K562 (cell line): ENCODE results near the gene CAMK1D. TPM values are rescaled to one million over a fixed set of nuclear protein-coding genes. Genes with fewer than 3 reads are reported as not detected.
"Not testable (repeated sequence)": the region's sequence is repeated elsewhere in the genome, so short reads cannot be mapped to it uniquely, and the experiment has no call there.

Source experiments
- ATAC-seq: fragments of 200-7000 bp; cut with Tn5 transposase; 3 replicates; pipeline ENCODE4 v1.9.1; 2020; ENCODE audit warnings: moderate library complexity
- BruUV-seq: library from RNA; stranded (reverse); fragments of 400-500 nt; replicated peaks from 2 replicates; lab custom pipeline; 2021; lab: Mats Ljungman, UMichigan
- CTCF ChIA-PET: fragments of 300-600 bp; formaldehyde crosslinking; extraction: SDS; loops from one replicate; lab custom pipeline; 2021; ENCODE audit warnings: low intra/inter-chr PET ratio; lab: Yijun Ruan, JAX
- POLR2A ChIA-PET: fragments of 300-600, 350-650 bp; sonication (Branson Sonifier 250); formaldehyde crosslinking; extraction: SDS; loops from one replicate; lab custom pipeline; 2021; ENCODE audit warnings: antibody characterized with exemption, inconsistent platforms; lab: Yijun Ruan, JAX
- DNase-seq, 4 experiments: peaks; one replicate each; pipeline versions ENCODE4 v3.0.0 to v3.0.0-alpha.2; 2011 to 2018; ENCODE audit warnings: low spot score in 3 of 4, mixed read lengths in 3 of 4; ENCODE audit errors: extremely low read depth in 1 of 4
- FAIRE-seq: peaks from 2 replicates; lab custom pipeline; 2011; peaks lifted over from hg19 to GRCh38; lab: Jason Lieb, UNC
- H2AFZ ChIP-seq: 2 replicates; pipeline ENCODE4 v1.6.0; 2011; ENCODE audit warnings: low read depth, low read length, control low read depth, inconsistent platforms
- H3K27ac ChIP-seq: fragments of 200-600 bp; 3 replicates; pipeline ENCODE4 v1.8.0; 2011; ENCODE audit warnings: low read depth, mild to moderate bottlenecking, control low read depth, inconsistent platforms, low read length, moderate library complexity, mixed read lengths; ENCODE audit errors: extremely low read depth
- H3K27me3 ChIP-seq, 2 experiments: fragments of 300-600 bp in 1 of 2; 2 replicates in 1 of 2; 3 replicates in 1 of 2; pipeline versions ENCODE4 v1.6.0 to v1.8.0; 2011; ENCODE audit warnings: inconsistent platforms in 2 of 2, low read length in 2 of 2, mild to moderate bottlenecking in 1 of 2, mixed read lengths in 1 of 2, moderate library complexity in 1 of 2; ENCODE audit not compliant: control insufficient read depth in 2 of 2, insufficient read depth in 2 of 2
- H3K36me3 ChIP-seq: fragments of 300-600 bp; 3 replicates; pipeline ENCODE4 v1.8.0; 2011; ENCODE audit warnings: mild to moderate bottlenecking, low read length, inconsistent platforms; ENCODE audit not compliant: control insufficient read depth, insufficient read depth
- H3K4me1 ChIP-seq, 2 experiments: fragments of 200-600 bp in 1 of 2; replicated peaks in 1 of 2; 2 replicates in 1 of 2; 3 replicates in 1 of 2; pipeline versions ENCODE4 v1.5.1 to v1.8.0; 2011; ENCODE audit warnings: inconsistent platforms in 2 of 2, low read length in 2 of 2, mild to moderate bottlenecking in 1 of 2, mixed read lengths in 1 of 2, moderate library complexity in 1 of 2; ENCODE audit not compliant: control insufficient read depth in 2 of 2, insufficient read depth in 2 of 2
- H3K4me2 ChIP-seq: 2 replicates; pipeline ENCODE4 v1.6.1; 2011; ENCODE audit warnings: low read length, control low read depth, inconsistent platforms, mixed read lengths; ENCODE audit not compliant: insufficient read depth
- H3K4me3 ChIP-seq: fragments of 200-600 bp; sonication (generic), shearing (Covaris generic); 2 replicates; pipeline ENCODE4 v1.5.1; 2016; ENCODE audit warnings: control low read depth, inconsistent platforms
- H3K79me2 ChIP-seq: fragments of 200-600 bp; 3 replicates; pipeline ENCODE4 v1.8.0; 2011; ENCODE audit warnings: low read length, inconsistent platforms; ENCODE audit not compliant: control insufficient read depth, insufficient read depth
- H3K9ac ChIP-seq, 2 experiments: 2 replicates each; pipeline versions ENCODE4 v1.6.0 to v1.6.1; 2011; ENCODE audit warnings: low read depth in 2 of 2, low read length in 2 of 2, control low read depth in 1 of 2, inconsistent platforms in 1 of 2, mild to moderate bottlenecking in 1 of 2, mixed read lengths in 1 of 2; ENCODE audit not compliant: insufficient read depth in 1 of 2
- H3K9me1 ChIP-seq: one replicate; pipeline ENCODE4 v1.6.0; 2011; ENCODE audit warnings: inconsistent platforms, mild to moderate bottlenecking, low read length, moderate library complexity; ENCODE audit not compliant: control insufficient read depth, insufficient read depth
- H3K9me3 ChIP-seq: replicated peaks from 2 replicates; pipeline ENCODE4 v1.5.1; 2011; ENCODE audit warnings: low read depth, low read length, inconsistent platforms; ENCODE audit not compliant: control insufficient read depth, insufficient read depth
- H4K20me1 ChIP-seq: replicated peaks from 2 replicates; pipeline ENCODE4 v1.6.1; 2011; ENCODE audit warnings: low read length, inconsistent platforms, mixed read lengths; ENCODE audit not compliant: control insufficient read depth, insufficient read depth
- ATF1 ChIP-seq, 2 experiments: fragments of 450-650 bp in 1 of 2; IDR thresholded peaks; 2 replicates each; pipeline ENCODE4 v1.6.1; 2016; ENCODE audit warnings: missing compliant biosample characterization in 1 of 2, missing genetic modification characterization in 1 of 2
- CREB1 ChIP-seq, 2 experiments: sonication (generic) in 1 of 2; formaldehyde crosslinking in 1 of 2; IDR thresholded peaks; 2 replicates each; pipeline versions ENCODE4 v1.6.1 to v1.8.0; 2012 to 2022; ENCODE audit warnings: inconsistent platforms in 1 of 2, mild to moderate bottlenecking in 1 of 2, missing genetic modification reagents in 1 of 2, moderate library complexity in 1 of 2
- ZNF146 ChIP-seq: IDR thresholded peaks from one replicate; pipeline ENCODE4 v1.6.1; 2018; ENCODE audit warnings: missing compliant biosample characterization; ENCODE audit not compliant: unreplicated experiment
- ZNF197 ChIP-seq: fragments of 200-800 bp; sonication (Bioruptor generic); IDR thresholded peaks from 2 replicates; pipeline ENCODE4 v1.6.1; 2016; ENCODE audit warnings: low read depth, missing genetic modification characterization, missing compliant biosample characterization
- ZNF507 ChIP-seq: conservative IDR thresholded peaks from 2 replicates; pipeline ENCODE4 v1.6.1; 2017; ENCODE audit warnings: missing genetic modification characterization, missing compliant biosample characterization
- WGBS: fragments of 100-300 bp; shearing (Covaris generic); methylation state at CpG from one replicate; pipeline ENCODE4 v1.1.6; 2016; ENCODE audit warnings: low coverage, mixed read lengths; ENCODE audit not compliant: insufficient coverage; ENCODE audit errors: missing lambda C conversion rate; 5-methylcytosine and 5-hydroxymethylcytosine counted together
- in situ Hi-C: fragments of 300-500 bp; cut with MboI; formaldehyde crosslinking; loops from 4 replicates; pipeline ENCODE4 v1.15.0; 2018; ENCODE audit warnings: inconsistent platforms, mixed read lengths
- intact Hi-C: fragments of 100-400 bp; cut with micrococcal nuclease; formaldehyde crosslinking; loops from 2 replicates; pipeline ENCODE4 v1.14.2; 2022
- polyA plus RNA-seq, 8 experiments: library from polyadenylated mRNA; depleted of rRNA in 4 of 8; stranded (reverse) in 5 of 8; unstranded in 3 of 8; fragments of >200 nt; fragmentation: Nextera tagmentation in 2 of 8; fragmentation: Illumina TruSeq in 1 of 8; extraction: Ambion mirVana in 2 of 8; extraction: Trizol in 1 of 8; gene quantifications; 2 replicates each; pipeline versions ENCODE4 v1.2.1 to v1.2.3, GENCODE V29; 2011 to 2014; ENCODE audit warnings: inconsistent platforms in 1 of 8, missing spikeins in 1 of 8
- total RNA-seq, 7 experiments: library from RNA; depleted of rRNA in 6 of 7; stranded (reverse); fragments of >200 nt in 6 of 7; fragmentation: Illumina TruSeq in 2 of 7; extraction: Trizol in 2 of 7; gene quantifications; 2 replicates each; pipeline versions ENCODE4 v1.2.1 to v1.2.3, GENCODE V29; 2011 to 2021; ENCODE audit warnings: low replicate concordance in 1 of 7
- TF ChIP-seq, protein P1 (sequence below), 2 experiments: fragments of 450-650 bp in 1 of 2; sonication (generic) in 1 of 2; formaldehyde crosslinking in 1 of 2; IDR thresholded peaks in 1 of 2; conservative IDR thresholded peaks in 1 of 2; 2 replicates each; pipeline versions ENCODE4 v1.6.1 to v1.8.1; 2016 to 2023; ENCODE audit warnings: mild to moderate bottlenecking in 2 of 2, moderate library complexity in 2 of 2, inconsistent platforms in 1 of 2, missing genetic modification reagents in 1 of 2
- TF ChIP-seq, protein P2 (sequence below): IDR thresholded peaks from 2 replicates; pipeline ENCODE4 v1.6.1; 2016; ENCODE audit warnings: missing genetic modification characterization, missing compliant biosample characterization

CAMK1D gene
- total and polyA plus RNA-seq, 9 of the 15 experiments (the other 6 are each of a cell fraction or from before 2014, with no cell fraction given), result 0.12 to 0.24 (median 0.20) TPM; not detected in 5

DNA sequence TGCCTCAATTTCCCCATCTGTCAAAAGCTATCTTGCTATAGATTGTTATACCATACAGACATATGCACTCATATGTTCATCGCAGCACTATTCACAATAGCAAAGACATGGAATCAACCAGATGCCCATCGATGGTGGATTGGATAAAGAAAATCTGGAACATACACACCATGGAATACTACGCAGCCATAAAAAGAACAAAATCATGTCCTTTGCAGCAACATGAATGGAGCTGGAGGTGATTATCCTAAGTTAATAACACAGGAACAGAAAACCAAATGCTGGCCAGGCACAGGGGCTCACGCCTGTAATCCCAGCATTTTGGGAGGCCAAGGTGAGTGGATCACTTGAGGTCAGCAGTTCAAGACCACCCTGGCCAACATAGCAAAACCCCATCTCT is 14.2 kb upstream of the CAMK1D start:
- H3K9me3 ChIP-seq, POLR2A ChIA-PET, H3K27ac ChIP-seq, in situ Hi-C loops, H4K20me1 ChIP-seq, H3K4me3 ChIP-seq, CTCF ChIA-PET, FAIRE-seq, DNase-seq, H3K4me1 ChIP-seq, H3K9ac ChIP-seq, H2AFZ ChIP-seq, intact Hi-C loops, H3K79me2 ChIP-seq, H3K36me3 ChIP-seq, H3K4me2 ChIP-seq, H3K9me1 ChIP-seq, ATAC-seq, BruUV-seq: not testable (repeated sequence)
- TF ChIP-seq ZNF146 (CRISPR knock-in tag), result peak; percentile 15
- H3K27me3 ChIP-seq, result peaks cover 19 to 31% of the 10 kb centered on the region in 2 experiments; a peak in 4 of 5 replicates
- WGBS, result 1% methylated on average over 4 of the region's 4 CpGs

DNA sequence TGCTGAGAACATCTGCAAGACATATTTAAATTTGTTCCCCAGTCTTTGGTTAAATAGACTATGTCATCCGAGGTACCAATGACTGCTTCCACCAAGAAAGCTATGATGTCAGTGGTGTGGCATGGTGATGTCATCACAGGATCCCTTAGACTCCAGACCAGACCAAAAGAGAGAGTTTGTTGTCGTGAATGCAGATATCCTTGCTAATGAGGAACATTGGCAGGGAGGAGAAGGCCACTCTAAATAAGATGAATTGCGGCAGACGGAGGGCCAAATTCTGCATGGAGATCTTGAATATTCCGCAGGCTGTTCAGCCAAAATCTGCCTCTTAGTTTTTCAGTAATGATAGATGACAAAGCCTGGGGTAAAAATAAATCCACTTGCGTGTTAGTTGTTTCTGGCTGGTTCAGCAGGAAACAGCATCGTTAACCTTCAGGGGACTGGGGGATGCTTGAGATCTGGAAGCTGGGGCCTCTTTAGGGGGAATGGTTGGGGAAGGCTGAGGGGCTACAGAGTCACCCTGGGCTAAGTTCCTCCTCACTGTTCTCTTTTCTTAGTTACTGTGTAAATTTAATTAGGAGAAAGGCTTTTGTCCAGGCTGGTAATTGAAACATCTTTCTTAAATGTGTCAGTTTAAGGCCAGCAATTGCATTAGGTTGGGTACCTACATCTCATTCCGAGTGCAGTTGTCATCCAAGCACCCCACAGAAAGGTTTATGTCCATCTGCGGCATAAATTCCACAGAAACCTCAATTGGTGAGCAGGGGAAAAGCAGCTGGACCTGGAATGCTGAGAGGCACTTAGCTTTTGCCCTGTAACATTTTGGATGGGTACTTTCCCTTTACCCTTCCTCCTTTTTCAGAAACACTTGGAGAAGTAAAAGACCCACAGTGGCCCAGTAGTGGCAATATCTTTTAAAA is 11.6 kb upstream of the CAMK1D start:
- H3K27me3 ChIP-seq, result peaks cover 22 to 36% of the 10 kb centered on the region in 2 experiments; a peak in 4 of 5 replicates
- no peak overlapping the region for H2AFZ ChIP-seq
- DNase-seq (no peak), ATAC-seq (no peak), FAIRE-seq (no peak)
- no TSS peak for BruUV-seq
- CTCF ChIA-PET, result no interaction called here
- no peaks in the 10 kb centered on the region for H4K20me1 ChIP-seq
- no peaks in the 10 kb centered on the region for H3K9me1 ChIP-seq
- TF ChIP-seq ZNF507 (tag), result no peak
- no peak for TF ChIP-seq ATF1 (CRISPR knock-in tag; IDR thresholded peaks at IDR 0.05)
- TF ChIP-seq ATF1 (tag; IDR thresholded peaks at IDR 0.05), result peak; percentile 27; the same call in 1 of the 2 replicates
- peak; percentile 22; the same call in 1 of the 2 replicates for TF ChIP-seq CREB1 (IDR thresholded peaks at IDR 0.05)
- no peak for TF ChIP-seq CREB1 (CRISPR knock-in tag; IDR thresholded peaks at IDR 0.05)
- TF ChIP-seq ZNF197 (CRISPR knock-in tag), result no peak
- TF ChIP-seq, protein P1, sequence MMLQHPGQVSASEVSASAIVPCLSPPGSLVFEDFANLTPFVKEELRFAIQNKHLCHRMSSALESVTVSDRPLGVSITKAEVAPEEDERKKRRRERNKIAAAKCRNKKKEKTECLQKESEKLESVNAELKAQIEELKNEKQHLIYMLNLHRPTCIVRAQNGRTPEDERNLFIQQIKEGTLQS (IDR thresholded peaks at IDR 0.05), result peak; percentile 34; the same call in 1 of the 2 replicates
- TF ChIP-seq, protein P1 (CRISPR knock-in tag; conservative IDR thresholded peaks at IDR 0.05), result no peak
- TF ChIP-seq, protein P2, sequence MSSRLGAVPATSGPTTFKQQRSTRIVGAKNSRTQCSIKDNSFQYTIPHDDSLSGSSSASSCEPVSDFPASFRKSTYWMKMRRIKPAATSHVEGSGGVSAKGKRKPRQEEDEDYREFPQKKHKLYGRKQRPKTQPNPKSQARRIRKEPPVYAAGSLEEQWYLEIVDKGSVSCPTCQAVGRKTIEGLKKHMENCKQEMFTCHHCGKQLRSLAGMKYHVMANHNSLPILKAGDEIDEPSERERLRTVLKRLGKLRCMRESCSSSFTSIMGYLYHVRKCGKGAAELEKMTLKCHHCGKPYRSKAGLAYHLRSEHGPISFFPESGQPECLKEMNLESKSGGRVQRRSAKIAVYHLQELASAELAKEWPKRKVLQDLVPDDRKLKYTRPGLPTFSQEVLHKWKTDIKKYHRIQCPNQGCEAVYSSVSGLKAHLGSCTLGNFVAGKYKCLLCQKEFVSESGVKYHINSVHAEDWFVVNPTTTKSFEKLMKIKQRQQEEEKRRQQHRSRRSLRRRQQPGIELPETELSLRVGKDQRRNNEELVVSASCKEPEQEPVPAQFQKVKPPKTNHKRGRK (tag), result no peak
- POLR2A ChIA-PET, result no interaction called here
- H3K4me2 ChIP-seq, result no peak overlapping the region
- no peaks in the 10 kb centered on the region for H3K9me3 ChIP-seq
- no peak overlapping the region for H3K4me3 ChIP-seq
- H3K9ac ChIP-seq, result no peak overlapping the region
- intact Hi-C loops, result no loop called here
- H3K36me3 ChIP-seq, result no peaks in the 10 kb centered on the region
- H3K27ac ChIP-seq, result no peak overlapping the region
- in situ Hi-C loops, result no loop called here
- no peaks in the 10 kb centered on the region for H3K4me1 ChIP-seq
- H3K79me2 ChIP-seq, result no peaks in the 10 kb centered on the region
- WGBS, result 8% methylated on average over 9 of the region's 9 CpGs
